ENCODE results near the gene YLPM1. TPM values are rescaled to one million over a fixed set of nuclear protein-coding genes. Genes with fewer than 3 reads are reported as not detected.
A peak's percentile ranks its signal among the peaks of the same experiment; 100 is the strongest.

Gene YLPM1
- polyA plus RNA-seq (2012; rRNA removed), result 9.4 and 14.0 TPM in 2 replicates
- polyA plus RNA-seq (2012; cell fraction: cytosol; rRNA removed), result 15.1 and 16.7 TPM in 2 replicates
- polyA plus RNA-seq (2012; cell fraction: nucleus; rRNA removed), result 23.2 and 37.0 TPM in 2 replicates

- peak; percentile 94 for DNase-seq
- H2AFZ ChIP-seq (ENCODE audit: low read depth), result peak within 1 kb of the TSS; percentile 93
- peaks cover 5% of the 10 kb centered on the region for H3F3A ChIP-seq (replicated peaks; ENCODE audit: insufficient read depth)
- no peaks in the 10 kb centered on the region for H3K9me2 ChIP-seq
- peaks cover 2 to 26% of the 10 kb centered on the region in 2 experiments for H3K36me3 ChIP-seq (replicated peaks in 1 of 2; ENCODE audit: control insufficient read depth in 1 of 2, insufficient read depth in 2 of 2, low read length in 1 of 2)
- peak within 1 kb of the TSS; percentile 83 to 90 for H3K4me3 ChIP-seq (ENCODE audit: low read depth in 2 of 2, low read length in 1 of 2)
- peaks cover 43% of the 10 kb centered on the region for H4K20me1 ChIP-seq (ENCODE audit: insufficient read depth)
- ChIA-PET CTCF (interaction anchor here (0.7 to 1.9 kb wide), 16 partner anchors 12 to 404 kb away, joined by 3 to 7 read pairs (median 3); no protein-coding TSS in a partner anchor), POLR2A (interaction anchor here (0.6 to 1.2 kb wide), 5 partner anchors 8 to 154 kb away, joined by 3 to 5 read pairs (median 3); no protein-coding TSS in a partner anchor)
- no peaks in the 10 kb centered on the region for H3K27me3 ChIP-seq (ENCODE audit: insufficient read depth)
- peak within 1 kb of the TSS; percentile 99 for H3K4me2 ChIP-seq
- H3K4me1 ChIP-seq (ENCODE audit: control insufficient read depth in 1 of 2, insufficient read depth in 2 of 2, low read depth in 1 of 2, low read length in 1 of 2), result peaks cover 0 to 4% of the 10 kb centered on the region in 2 experiments; a peak in 3 of 4 replicates
- no peaks in the 10 kb centered on the region for H3K9me3 ChIP-seq
- 0% methylated on average over 27 of the region's 76 CpGs for WGBS (ENCODE audit: low lambda C conversion rate)
- H3K9ac ChIP-seq, result peak within 1 kb of the TSS; percentile 91
- H3K27ac ChIP-seq (ENCODE audit: low read depth in 2 of 2, low read length in 1 of 2), result peak within 1 kb of the TSS; percentile 84 to 92
- peaks cover 50% of the 10 kb centered on the region for H3K79me2 ChIP-seq (ENCODE audit: insufficient read depth)
- TF ChIP-seq IRF3 (IDR thresholded peaks at IDR 0.05; ENCODE audit: low read depth, low read length) (no peak), TEAD4 (IDR thresholded peaks at IDR 0.05; ENCODE audit: borderline replicate concordance, insufficient read depth) (0 out of 2 replicates have a peak, but pooled peaks have one; percentile 23), GATA2 (CRISPR knock-in tag; IDR thresholded peaks at IDR 0.05) (peak; percentile 86), USF2 (IDR thresholded peaks at IDR 0.05; ENCODE audit: borderline replicate concordance, low read depth, low read length) (no peak), SMC3 (IDR thresholded peaks at IDR 0.05; ENCODE audit: low read depth, low read length) (no peak), POLR2AphosphoS5 (IDR thresholded peaks at IDR 0.05; ENCODE audit: low read depth, low read length) (peak; percentile 84), CHD2 (IDR thresholded peaks at IDR 0.05; ENCODE audit: low read length, partially characterized antibody) (peak; percentile 67), TAF1 (IDR thresholded peaks at IDR 0.05; ENCODE audit: borderline replicate concordance, low read depth, low read length) (peak; percentile 83; the same call in 1 of the 2 replicates), EZH2phosphoT487 (IDR thresholded peaks at IDR 0.05; ENCODE audit: borderline replicate concordance, low read depth) (no peak), YY1 (IDR thresholded peaks at IDR 0.05; ENCODE audit: low read depth) (peak; percentile 64; the same call in 1 of the 2 replicates), NFIC (IDR thresholded peaks at IDR 0.05; ENCODE audit: borderline replicate concordance) (peak; percentile 51), RCOR1 (IDR thresholded peaks at IDR 0.05; ENCODE audit: low read length) (no peak), CTCF (IDR thresholded peaks at IDR 0.05) (peak; percentile 61), MXI1 (IDR thresholded peaks at IDR 0.05; ENCODE audit: low read depth, low read length) (peak; percentile 74; the same call in 1 of the 2 replicates), USF1 (IDR thresholded peaks at IDR 0.05; ENCODE audit: borderline replicate concordance, low read depth) (no peak; the same call in 1 of the 2 replicates), ELF1 (IDR thresholded peaks at IDR 0.05) (peak; percentile 33; the same call in 1 of the 2 replicates), RFX5 (IDR thresholded peaks at IDR 0.05; ENCODE audit: low read length) (peak; percentile 12; the same call in 1 of the 2 replicates), MAX (IDR thresholded peaks at IDR 0.05; ENCODE audit: low read depth) (peak; percentile 37; the same call in 1 of the 2 replicates), TCF12 (IDR thresholded peaks at IDR 0.05) (no peak), SIN3A (IDR thresholded peaks at IDR 0.05; ENCODE audit: borderline replicate concordance, low read depth, low read length) (no peak; the same call in 1 of the 2 replicates), NRF1 (IDR thresholded peaks at IDR 0.05; ENCODE audit: low read depth, low read length) (peak; percentile 81), ZBTB33 (IDR thresholded peaks at IDR 0.05; ENCODE audit: borderline replicate concordance, low read depth) (no peak), FOSL2 (IDR thresholded peaks at IDR 0.05; ENCODE audit: borderline replicate concordance, low read depth) (no peak)
These were observed at the start of gene YLPM1 for GRCh38 chr14:74762917-74763802. Gene YLPM1, plus strand, starts transcription at chr14:74763316. Its CDS starts 174 bp downstream, at chr14:74763490.
